ENCODE data around the gene BAX.

- TF ChIP-seq SPI1 (IDR thresholded peaks at IDR 0.05; ENCODE audit: borderline replicate concordance, low read depth, low read length) (no peak), RCOR1 (IDR thresholded peaks at IDR 0.05; ENCODE audit: borderline replicate concordance in 1 of 2, low read depth in 2 of 2, low read length in 2 of 2) (no peak), U2AF2 (optimal IDR thresholded peaks at IDR 0.05; ENCODE audit: low read depth, low read length) (no peak)
Observed at GRCh38 chr19:48958006-48958405, 3.3 kb downstream of the BAX start.
